Embryonic facial prominence (tissue), 1 donor: ENCODE data around the gene DIRAS1.
"Not testable (repeated sequence)": the region's sequence is repeated elsewhere in the genome, so short reads cannot be mapped to it uniquely, and the experiment has no call there.

Experiments used
- DNase-seq: peaks from one replicate; pipeline ENCODE4 v3.0.0-alpha.2; 2016; ENCODE audit errors: extremely low spot score

The DIRAS1 gene

DNA sequence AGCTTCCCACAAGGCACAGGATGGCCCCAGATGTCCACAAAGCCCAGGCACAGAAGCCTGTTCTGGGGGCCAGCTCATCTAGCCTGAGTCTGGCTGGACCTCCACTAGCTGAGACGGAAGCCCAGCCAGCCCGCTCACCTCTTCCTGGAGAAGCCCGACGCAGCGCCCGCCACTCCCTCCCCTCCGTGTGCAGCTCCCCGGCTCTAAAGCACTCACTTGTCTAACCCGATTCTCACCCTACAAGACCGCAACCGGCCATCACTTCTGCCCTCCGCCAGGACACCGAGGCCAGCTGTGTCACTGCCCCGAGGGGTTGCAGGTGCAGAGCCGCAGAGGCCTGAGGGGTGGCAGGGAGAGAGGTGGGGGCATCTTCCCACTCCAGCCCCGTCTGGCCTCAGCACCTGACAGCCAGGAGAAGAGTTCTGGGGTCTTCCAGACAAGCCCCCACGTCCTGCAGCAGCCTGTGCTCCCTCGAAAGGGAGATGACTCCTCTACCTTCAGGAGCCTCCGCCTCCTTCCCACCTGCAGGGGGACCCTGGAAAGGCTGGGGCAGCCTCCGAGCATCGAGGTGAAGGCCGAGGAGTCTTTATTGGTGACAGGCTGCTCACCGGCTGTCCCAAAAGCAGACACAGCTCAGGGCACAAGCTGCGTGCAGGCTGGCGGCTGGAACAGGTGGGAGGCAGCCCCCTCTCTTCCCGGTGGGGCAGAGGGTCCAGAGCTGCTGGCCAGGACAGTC is 5.9 kb upstream of the DIRAS1 start:
- DNase-seq, result no peak

DNA sequence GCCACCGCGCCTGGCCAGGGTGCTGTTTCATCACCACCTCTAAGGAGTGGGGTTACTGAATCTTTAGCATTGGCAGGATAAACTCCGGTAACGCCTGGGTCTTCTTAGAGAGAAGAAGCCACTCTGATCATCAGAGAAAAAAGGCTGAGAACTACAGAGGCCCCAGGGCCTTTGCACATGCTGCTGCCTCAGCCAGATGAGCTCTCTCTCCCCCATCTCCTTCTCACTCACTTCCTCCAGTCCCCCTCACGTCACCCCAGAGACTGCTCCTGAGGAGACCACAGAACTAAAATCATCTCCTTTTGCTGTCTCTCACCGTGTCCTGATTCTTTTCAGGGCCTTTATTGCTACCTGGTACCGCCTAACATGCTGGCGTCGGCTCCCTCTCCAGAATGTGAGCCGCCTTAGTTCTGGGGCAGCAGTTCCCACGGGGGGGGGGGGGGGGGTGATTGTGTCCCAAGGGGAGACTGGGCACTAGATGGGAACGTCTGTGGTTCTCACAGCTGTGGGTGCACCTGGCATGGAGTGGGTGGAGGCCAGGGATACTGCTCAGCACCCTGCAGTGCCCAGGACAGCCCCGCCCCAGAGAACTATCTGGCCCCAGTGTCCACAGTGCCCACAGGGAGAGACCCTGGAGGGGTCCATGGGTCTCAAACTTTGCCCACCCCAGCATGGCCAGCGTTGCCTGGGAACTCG is 5.1 kb upstream of the DIRAS1 start:
- no peak for DNase-seq

- no peak for DNase-seq
These were observed 3.0 kb upstream of the DIRAS1 start for GRCh38 chr19:2724148-2724557.

DNA sequence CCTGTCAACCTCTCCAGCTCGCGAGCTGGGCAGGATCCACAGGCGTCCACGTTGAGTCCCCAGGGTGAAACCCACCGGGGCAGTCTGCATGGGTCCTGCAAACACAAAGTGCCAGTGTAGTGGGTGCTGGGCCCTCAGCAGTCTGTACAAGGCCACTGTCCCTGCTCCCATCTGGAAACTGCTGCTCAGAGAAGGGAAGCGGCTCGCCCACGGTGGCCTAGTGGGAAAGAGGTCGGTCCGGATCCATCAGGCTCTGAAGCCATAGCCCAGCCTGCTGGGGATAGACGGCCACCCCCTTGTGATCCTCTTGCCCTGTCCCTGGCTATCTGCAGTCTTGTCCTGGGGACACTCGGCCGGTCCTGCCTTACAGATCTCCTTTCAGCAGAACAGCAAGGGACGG is 2.6 kb upstream of the DIRAS1 start:
- no peak for DNase-seq

- no peak for DNase-seq
These were observed 2.2 kb upstream of the DIRAS1 start for GRCh38 chr19:2723345-2723715.

- no peak for DNase-seq
These were observed 1.6 kb upstream of the DIRAS1 start for GRCh38 chr19:2722541-2723344.

DNA sequence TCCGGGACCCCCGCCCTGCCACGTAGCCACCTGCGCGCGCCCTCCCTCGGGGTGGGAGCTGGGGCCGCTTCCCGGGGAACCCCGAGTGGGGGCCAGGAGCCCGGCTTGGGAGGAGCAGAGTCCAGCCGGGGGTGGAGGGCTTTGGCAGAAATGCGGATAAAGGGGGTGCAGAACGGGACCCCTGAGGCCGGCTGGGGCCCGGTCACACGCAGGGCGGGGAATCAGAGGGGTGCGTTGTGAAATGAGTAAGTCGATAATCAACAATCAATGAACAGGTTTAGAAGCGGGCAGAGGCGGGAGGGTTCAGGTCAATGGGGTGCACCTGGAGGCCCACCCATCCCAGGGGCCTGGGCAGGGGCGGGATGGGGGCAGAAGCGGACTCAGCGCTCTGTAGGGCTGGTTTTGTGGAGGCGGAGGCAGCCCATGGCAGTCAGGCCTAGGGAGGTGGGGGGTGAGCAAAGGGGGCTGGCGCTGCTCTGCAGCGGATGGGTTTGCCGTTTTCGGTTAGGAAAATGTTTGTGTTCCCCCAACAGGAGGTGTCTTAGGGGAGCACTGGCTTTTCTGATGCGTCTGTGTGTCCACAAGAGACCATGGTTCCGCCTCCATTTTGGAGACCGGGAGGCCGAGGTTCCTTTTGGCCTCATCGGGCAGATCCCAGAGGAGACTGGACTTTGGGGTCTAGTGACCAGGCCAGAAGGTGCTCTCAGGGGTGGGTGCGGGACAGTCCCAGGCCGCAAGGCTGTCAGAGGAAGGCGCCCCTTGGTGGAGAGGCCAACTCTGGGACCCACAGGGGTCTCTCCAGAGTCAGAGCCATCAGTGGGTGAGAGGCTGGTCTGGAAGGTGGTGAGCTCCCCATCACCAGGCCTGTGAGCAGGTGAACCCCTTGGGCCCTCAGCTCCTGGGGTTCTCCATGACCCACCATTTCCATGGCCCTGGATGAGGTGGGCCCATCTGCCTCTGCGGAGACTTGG is 683 bp upstream of the DIRAS1 start:
- DNase-seq, result no peak

- DNase-seq, result no peak
These were observed 1.0 kb downstream of the DIRAS1 start for GRCh38 chr19:2719920-2720776.

- DNase-seq, result no peak
These were observed 1.9 kb downstream of the DIRAS1 start for GRCh38 chr19:2719232-2719735.

- DNase-seq, result no peak
These were observed 3.3 kb downstream of the DIRAS1 start for GRCh38 chr19:2717638-2718541.

- DNase-seq, result no peak
These were observed 4.2 kb downstream of the DIRAS1 start for GRCh38 chr19:2716722-2717637.

DNA sequence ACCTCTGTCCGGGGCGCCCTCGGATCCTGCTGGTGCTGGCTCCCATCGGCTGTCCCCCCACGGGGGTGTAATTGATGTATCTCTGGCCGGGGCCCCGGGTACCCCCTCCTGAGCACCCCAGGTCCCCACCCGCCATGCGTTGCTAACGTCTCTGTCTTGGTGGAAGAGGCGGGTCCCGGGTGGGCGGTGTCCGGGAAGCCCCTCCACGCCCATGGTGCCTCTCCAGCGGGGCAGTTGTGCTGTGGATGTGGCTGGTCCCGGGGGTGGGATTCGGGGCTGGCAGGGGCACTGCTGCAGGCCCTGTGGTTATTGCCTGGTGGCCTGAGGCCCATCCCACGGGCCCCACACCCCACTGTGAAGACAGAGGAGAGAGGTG is 4.9 kb downstream of the DIRAS1 start:
- no peak for DNase-seq

DNA sequence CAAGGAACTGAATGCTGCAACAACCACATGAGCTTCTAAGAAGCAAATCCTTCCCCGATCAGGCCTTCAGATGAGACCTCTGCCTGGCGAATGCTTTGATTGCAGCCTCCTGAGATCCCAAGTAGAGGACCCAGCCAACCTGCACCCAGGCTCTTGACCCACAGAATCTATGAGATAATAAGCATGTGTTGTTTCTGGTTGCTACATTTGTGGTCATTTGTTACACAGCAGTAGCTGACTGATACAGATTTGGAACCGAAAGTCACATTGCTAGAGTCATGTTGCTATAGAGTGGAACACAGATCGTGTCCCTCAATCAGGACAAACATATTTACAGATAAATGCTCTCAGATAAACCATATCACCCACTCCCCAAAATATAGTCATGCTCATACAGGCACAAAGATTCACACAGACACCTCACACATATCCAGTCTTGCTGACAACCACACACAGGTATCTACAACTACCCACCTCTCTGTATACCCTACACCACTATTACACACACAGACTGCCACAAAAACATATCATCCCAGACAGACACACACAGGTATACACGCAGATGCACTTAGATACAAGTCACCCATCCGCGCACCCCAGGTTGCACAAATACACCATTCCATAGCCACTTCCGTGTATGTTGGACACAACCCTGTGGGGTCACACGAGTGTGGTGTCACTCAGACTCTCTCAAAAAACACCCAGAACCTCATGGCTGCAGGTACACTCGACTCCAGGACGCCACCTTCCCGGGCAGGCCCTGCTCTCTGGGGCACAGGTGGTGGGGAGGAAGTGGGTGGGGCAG is 5.5 kb downstream of the DIRAS1 start:
- DNase-seq, result no peak

GRCh38 chr19:2714531-2715269 is 6.5 kb downstream of the DIRAS1 start:
- no peak for DNase-seq

GRCh38 chr19:2714102-2714501 is 7.1 kb downstream of the DIRAS1 start:
- not testable (repeated sequence) for DNase-seq

DNA sequence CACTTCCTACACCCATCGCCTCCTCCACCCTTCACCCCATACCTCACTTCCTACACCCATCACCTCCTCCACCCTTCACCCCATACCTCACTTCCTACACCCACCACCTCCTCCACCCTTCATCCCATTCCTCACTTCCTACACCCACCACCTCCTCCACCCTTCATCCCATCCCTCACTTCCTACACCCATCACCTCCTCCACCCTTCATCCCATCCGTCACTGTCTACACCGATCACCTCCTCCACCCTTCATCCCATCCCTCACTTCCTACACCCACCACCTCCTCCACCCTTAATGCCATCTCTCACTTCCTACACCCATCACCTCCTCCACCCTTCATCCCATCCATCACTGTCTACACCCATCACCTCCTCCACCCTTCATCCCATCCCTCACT is 8.0 kb downstream of the DIRAS1 start:
- not testable (repeated sequence) for DNase-seq

DNA sequence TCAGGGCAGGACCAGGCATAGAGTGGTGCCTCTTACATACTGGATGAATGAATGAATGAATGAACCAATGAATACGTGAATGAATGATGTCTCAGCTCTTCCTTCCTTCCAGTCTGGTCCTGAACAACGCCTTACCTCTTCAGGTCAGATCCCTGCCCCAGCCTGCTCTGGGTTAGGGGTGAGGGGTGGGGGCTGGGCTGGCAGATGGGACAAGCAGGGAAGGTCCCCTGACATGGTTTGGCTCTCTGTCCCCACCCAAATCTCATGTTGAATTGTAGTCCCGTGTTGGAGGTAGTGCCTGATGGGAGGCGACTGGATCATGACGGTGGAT is 9.3 kb downstream of the DIRAS1 start:
- DNase-seq, result no peak
